GM12878 (cell line): ENCODE results near the gene ENDOD1. TPM values are rescaled to one million over a fixed set of nuclear protein-coding genes. Genes with fewer than 3 reads are reported as not detected.

Experiments
- ATAC-seq: fragments of 200-7000 bp; cut with Tn5 transposase; 3 replicates; pipeline ENCODE4 v1.9.1; 2020; ENCODE audit warnings: mild to moderate bottlenecking, moderate library complexity
- BruUV-seq: library from RNA; stranded (reverse); fragments of 400-500 nt; replicated peaks from 2 replicates; lab custom pipeline; 2021; lab: Mats Ljungman, UMichigan
- CTCF ChIA-PET: fragments of 300-600 bp; sonication (Branson Sonifier 250); formaldehyde crosslinking; extraction: SDS; loops from one replicate; lab custom pipeline; 2021; ENCODE audit warnings: inconsistent platforms; lab: Yijun Ruan, JAX
- POLR2A ChIA-PET: fragments of 350-600 bp; formaldehyde crosslinking; extraction: SDS; loops from one replicate; lab custom pipeline; 2021; ENCODE audit warnings: inconsistent platforms; lab: Charles Lee
- RAD21 ChIA-PET: fragments of 300-600 bp; sonication (Branson Sonifier 250); formaldehyde crosslinking; loops from one replicate; lab custom pipeline; 2023; ENCODE audit warnings: antibody characterized with exemption; ENCODE audit not compliant: unreplicated experiment; lab: Charles Lee
- SMC1A ChIA-PET: fragments of 300-600 bp; sonication (Branson Sonifier 250); formaldehyde crosslinking; loops from one replicate; lab custom pipeline; 2023; ENCODE audit not compliant: unreplicated experiment, uncharacterized antibody; lab: Charles Lee
- DNase-seq: peaks from one replicate; pipeline ENCODE4 v3.0.0-alpha.2; 2011; ENCODE audit warnings: low read depth, low spot score
- FAIRE-seq: peaks from 3 replicates; lab custom pipeline; 2011; peaks lifted over from hg19 to GRCh38; lab: Jason Lieb, UNC
- H2AFZ ChIP-seq: 2 replicates; pipeline ENCODE4 v1.6.0; 2011; ENCODE audit warnings: low read depth, low read length, control low read depth; ENCODE audit not compliant: control insufficient read depth
- H3K27ac ChIP-seq: 2 replicates; pipeline ENCODE4 v1.5.1; 2011; ENCODE audit warnings: control low read depth; ENCODE audit not compliant: control insufficient read depth, insufficient read depth
- H3K27me3 ChIP-seq, 2 experiments: replicated peaks in 1 of 2; 2 replicates each; pipeline versions ENCODE4 v1.6.0 to v1.6.1; 2011; ENCODE audit warnings: low read length in 1 of 2; ENCODE audit not compliant: control insufficient read depth in 2 of 2, insufficient read depth in 2 of 2
- H3K36me3 ChIP-seq, 2 experiments: 2 replicates each; pipeline ENCODE4 v1.5.1; 2011; ENCODE audit warnings: low read length in 1 of 2; ENCODE audit not compliant: control insufficient read depth in 2 of 2, insufficient read depth in 2 of 2
- H3K4me1 ChIP-seq: 2 replicates; pipeline ENCODE4 v1.6.1; 2011; ENCODE audit warnings: mild to moderate bottlenecking, low read length, moderate library complexity, mixed read lengths; ENCODE audit not compliant: control insufficient read depth, insufficient read depth
- H3K4me2 ChIP-seq: 2 replicates; pipeline ENCODE4 v1.6.0; 2011; ENCODE audit warnings: control low read depth; ENCODE audit not compliant: control insufficient read depth, insufficient read depth
- H3K4me3 ChIP-seq: fragments of 200-600 bp; sonication (generic); 2 replicates; pipeline ENCODE4 v1.5.1; 2016
- H3K79me2 ChIP-seq: 2 replicates; pipeline ENCODE4 v1.6.0; 2011; ENCODE audit warnings: low read length; ENCODE audit not compliant: control insufficient read depth, insufficient read depth
- H3K9ac ChIP-seq: 2 replicates; pipeline ENCODE4 v1.8.0; 2011; ENCODE audit warnings: low read length, control low read depth, mixed read lengths; ENCODE audit not compliant: control insufficient read depth, insufficient read depth
- H3K9me3 ChIP-seq: replicated peaks from 3 replicates; pipeline ENCODE4 v1.5.1; 2011; ENCODE audit warnings: mild to moderate bottlenecking, low read length; ENCODE audit not compliant: control insufficient read depth, insufficient read depth
- H4K20me1 ChIP-seq: 2 replicates; pipeline ENCODE4 v1.6.0; 2011; ENCODE audit not compliant: control insufficient read depth, insufficient read depth
- E2F8 ChIP-seq: fragments of 450-650 bp; IDR thresholded peaks from 2 replicates; pipeline ENCODE4 v1.6.1; 2018; ENCODE audit warnings: mild to moderate bottlenecking, low read depth, moderate library complexity; ENCODE audit not compliant: partially characterized antibody
- EZH2 ChIP-seq: IDR thresholded peaks from 2 replicates; pipeline ENCODE4 v1.6.1; 2012; ENCODE audit warnings: low read depth, mild to moderate bottlenecking, control low read depth, inconsistent platforms, low read length, borderline replicate concordance; ENCODE audit not compliant: control insufficient read depth
- HCFC1 ChIP-seq: fragments of 150-350 bp; IDR thresholded peaks from 2 replicates; pipeline ENCODE4 v1.6.1; 2014; ENCODE audit warnings: low read length
- NRF1 ChIP-seq: conservative IDR thresholded peaks from 2 replicates; pipeline ENCODE4 v1.6.1; 2011; ENCODE audit warnings: mild to moderate bottlenecking, low read depth, low read length, improper control_type of control experiment
- POLR2AphosphoS5 ChIP-seq: IDR thresholded peaks from 2 replicates; pipeline ENCODE4 v1.6.1; 2011; ENCODE audit warnings: mild to moderate bottlenecking, low read length, inconsistent platforms
- RBBP5 ChIP-seq: fragments of 200-600 bp; sonication (generic); conservative IDR thresholded peaks from 2 replicates; pipeline ENCODE4 v1.6.1; 2016
- WGBS: methylation state at CpG from one replicate; pipeline ENCODE4 v1.1.6; 2016; ENCODE audit warnings: low lambda C conversion rate; ENCODE audit not compliant: insufficient replicate concordance, insufficient coverage; ENCODE audit errors: missing lambda C conversion rate; 5-methylcytosine and 5-hydroxymethylcytosine counted together
- in situ Hi-C: fragments of 300-500 bp; cut with MboI; formaldehyde crosslinking; loops from 9 replicates; pipeline ENCODE4 v1.14.3; 2018; ENCODE audit warnings: mixed read lengths
- intact Hi-C: fragments of 100-400 bp; cut with micrococcal nuclease; formaldehyde crosslinking; loops from one replicate; pipeline ENCODE4 v1.14.2; 2022; ENCODE audit not compliant: unreplicated experiment
- polyA plus RNA-seq, 11 experiments: library from polyadenylated mRNA; depleted of rRNA in 4 of 11; unstranded in 6 of 11; stranded (reverse) in 5 of 11; fragments of >200 nt; fragmentation: Nextera tagmentation in 4 of 11; fragmentation: Illumina TruSeq in 1 of 11; extraction: Ambion mirVana in 4 of 11; extraction: Trizol in 1 of 11; gene quantifications; 1 replicate in 1 of 11; 2 replicates in 10 of 11; pipeline versions ENCODE4 v1.2.1 to v1.2.3, GENCODE V29; 2011 to 2016; ENCODE audit warnings: inconsistent platforms in 2 of 11, missing spikeins in 2 of 11, low read depth in 1 of 11
- total RNA-seq, 4 experiments: library from RNA; depleted of rRNA in 3 of 4; stranded (reverse); fragments of >200 nt in 3 of 4; fragmentation: Illumina TruSeq in 1 of 4; extraction: Trizol in 1 of 4; gene quantifications; 2 replicates each; pipeline versions ENCODE4 v1.2.1 to v1.2.3, GENCODE V29; 2013 to 2021

ENDOD1 gene
- total and polyA plus RNA-seq, 10 of the 15 experiments (the other 5 are each of a cell fraction or from before 2014, with no cell fraction given) = 6.0 to 30.0 (median 12.1) TPM

GRCh38 chr11:95142431-95142830 is 52.8 kb downstream of the ENDOD1 start:
- ChIA-PET POLR2A (no interaction called here), SMC1A (interaction anchor here (0.5 to 8.3 kb wide), 6 partner anchors 13 to 519 kb away, joined by 3 to 170 read pairs (median 4); partner anchors contain the start of gene SRSF8), RAD21 (interaction anchor here (1.3 to 8.0 kb wide), 4 partner anchors 11 to 169 kb away, joined by 3 to 110 read pairs (median 4); partner anchors contain the start of genes CWC15, ENDOD1, KDM4D and SRSF8), CTCF (interaction anchor here (1.2 to 24.1 kb wide), 4 partner anchors 8 to 635 kb away, joined by 3 to 459 read pairs (median 4); partner anchors contain the start of gene SRSF8)
- WGBS = 0% methylated on average over 2 of the region's 2 CpGs
- Histone ChIP-seq H3K36me3 (no peaks in the 10 kb centered on the region), H3K27me3 (0 out of 4 replicates have a peak, but pooled peaks cover 0 to 2% of the 10 kb centered on the region in 2 experiments), H3K4me1 (no peaks in the 10 kb centered on the region), H4K20me1 (no peaks in the 10 kb centered on the region), H3K79me2 (no peaks in the 10 kb centered on the region), H3K27ac (no peak overlapping the region), H3K4me3 (no peak overlapping the region), H3K9ac (no peak overlapping the region), H2AFZ (no peak overlapping the region), H3K4me2 (no peak overlapping the region), H3K9me3 (no peaks in the 10 kb centered on the region)
- intact Hi-C loops (no loop called here), in situ Hi-C loops (no loop called here)
- TF ChIP-seq HCFC1 (no peak), NRF1 (no peak), POLR2AphosphoS5 (no peak), E2F8 (no peak), RBBP5 (no peak), EZH2 (no peak)
- no TSS peak for BruUV-seq
- DNase-seq (no peak), ATAC-seq (no peak), FAIRE-seq (no peak)
